GM12872 (cell line): ENCODE data around the gene ETV5.

Experiments
- CTCF ChIP-seq: IDR thresholded peaks from 3 replicates; pipeline ENCODE4 v1.5.1; 2011; ENCODE audit warnings: low read depth, mild to moderate bottlenecking, low read length, moderate library complexity; ENCODE audit not compliant: insufficient read depth

ETV5 gene

GRCh38 chr3:186108941-186109865 lies at the start of gene ETV5:
Gene ETV5 (minus strand): TSS chr3:186109089. CDS start chr3:186105868, 3,221 bp downstream.
- no peak for TF ChIP-seq CTCF

GRCh38 chr3:186154641-186155040 lies 45.8 kb upstream of the ETV5 start:
- no peak for TF ChIP-seq CTCF

GRCh38 chr3:186152889-186153292 lies 44.0 kb upstream of the ETV5 start:
- no peak for TF ChIP-seq CTCF

GRCh38 chr3:186152361-186152798 lies 43.5 kb upstream of the ETV5 start:
- no peak for TF ChIP-seq CTCF

GRCh38 chr3:186151077-186151971 lies 42.4 kb upstream of the ETV5 start:
- no peak for TF ChIP-seq CTCF

GRCh38 chr3:186150041-186150830 lies 41.3 kb upstream of the ETV5 start:
- TF ChIP-seq CTCF = no peak
